ENCODE data around the gene DRP2.

The DRP2 gene

DNA sequence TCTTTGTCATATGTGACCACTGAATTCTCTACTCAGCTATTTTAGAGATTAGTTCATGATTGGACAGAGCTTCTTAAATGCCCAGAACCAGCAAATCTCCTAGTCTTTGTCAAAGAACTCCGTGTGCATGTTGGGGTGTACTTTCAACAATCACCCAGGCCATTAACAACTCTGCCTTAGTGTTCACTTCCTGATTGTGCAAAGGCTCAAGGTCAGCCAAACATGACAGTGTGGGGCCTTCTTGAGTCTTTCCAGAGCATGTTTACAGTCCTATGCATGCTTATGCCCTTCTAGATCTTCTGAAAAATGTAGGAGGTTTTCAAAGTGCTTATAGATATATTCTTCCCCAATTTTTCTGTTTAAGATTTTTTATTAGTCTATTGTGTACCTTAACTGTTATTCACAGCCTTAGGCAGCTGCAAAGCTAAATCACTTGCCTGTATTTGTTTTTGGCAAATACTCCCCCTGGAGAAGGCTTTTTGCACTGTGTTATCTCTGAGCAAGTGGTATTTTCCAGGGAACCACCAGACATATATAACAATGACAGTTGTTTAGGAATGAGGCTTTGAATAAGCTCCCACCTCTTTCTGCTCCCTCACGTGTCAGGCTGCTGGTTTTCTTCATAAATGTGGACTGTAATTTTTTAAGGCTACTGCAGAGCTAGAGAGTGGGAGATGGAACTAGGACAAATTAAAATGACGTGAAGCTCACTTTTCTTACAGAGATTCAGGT is 24.0 kb upstream of the DRP2 start:
- DNase-seq (ENCODE audit: low read depth): no peak

DNA sequence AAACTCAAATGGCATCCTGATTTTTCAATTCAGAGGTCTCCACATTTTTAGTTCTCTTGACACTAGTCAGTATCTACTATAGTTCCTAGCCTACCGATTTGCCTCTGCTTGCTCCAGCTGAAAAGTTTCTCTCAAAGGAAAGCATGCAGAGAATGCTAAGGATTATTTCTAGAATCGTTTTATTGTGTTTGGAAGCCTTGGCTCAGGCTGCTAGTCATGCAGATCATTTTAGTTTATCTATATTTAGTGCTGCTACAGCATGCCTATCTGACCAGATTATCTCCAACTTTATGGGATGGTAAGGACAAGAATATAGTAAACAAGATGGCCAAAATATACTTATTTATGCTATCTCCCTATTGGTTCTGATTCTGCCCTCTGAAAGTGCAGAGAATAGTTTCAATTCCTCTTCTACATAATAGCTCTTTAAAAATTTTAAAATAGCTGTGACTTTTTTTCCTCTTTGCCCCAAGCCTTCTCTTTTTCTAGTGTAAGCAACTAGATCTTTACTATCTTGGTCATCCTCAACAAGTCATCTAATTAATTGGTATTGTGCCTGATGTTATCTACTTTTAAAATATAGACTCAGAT is 15.7 kb upstream of the DRP2 start:
- no peak overlapping the region for H3K4me3 ChIP-seq (ENCODE audit: control insufficient read depth, low read depth, low read length)
- DNase-seq (ENCODE audit: low read depth): no peak
- TF ChIP-seq, protein P1, sequence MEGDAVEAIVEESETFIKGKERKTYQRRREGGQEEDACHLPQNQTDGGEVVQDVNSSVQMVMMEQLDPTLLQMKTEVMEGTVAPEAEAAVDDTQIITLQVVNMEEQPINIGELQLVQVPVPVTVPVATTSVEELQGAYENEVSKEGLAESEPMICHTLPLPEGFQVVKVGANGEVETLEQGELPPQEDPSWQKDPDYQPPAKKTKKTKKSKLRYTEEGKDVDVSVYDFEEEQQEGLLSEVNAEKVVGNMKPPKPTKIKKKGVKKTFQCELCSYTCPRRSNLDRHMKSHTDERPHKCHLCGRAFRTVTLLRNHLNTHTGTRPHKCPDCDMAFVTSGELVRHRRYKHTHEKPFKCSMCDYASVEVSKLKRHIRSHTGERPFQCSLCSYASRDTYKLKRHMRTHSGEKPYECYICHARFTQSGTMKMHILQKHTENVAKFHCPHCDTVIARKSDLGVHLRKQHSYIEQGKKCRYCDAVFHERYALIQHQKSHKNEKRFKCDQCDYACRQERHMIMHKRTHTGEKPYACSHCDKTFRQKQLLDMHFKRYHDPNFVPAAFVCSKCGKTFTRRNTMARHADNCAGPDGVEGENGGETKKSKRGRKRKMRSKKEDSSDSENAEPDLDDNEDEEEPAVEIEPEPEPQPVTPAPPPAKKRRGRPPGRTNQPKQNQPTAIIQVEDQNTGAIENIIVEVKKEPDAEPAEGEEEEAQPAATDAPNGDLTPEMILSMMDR (IDR thresholded peaks at IDR 0.05; ENCODE audit: control insufficient read depth, insufficient read depth, low read depth, low read length, missing control alignments): no peak

More for the DNA sequence above, 24.0 kb upstream of the DRP2 start:
- no peak overlapping the region for H3K4me3 ChIP-seq (ENCODE audit: control insufficient read depth, low read depth, low read length)
- TF ChIP-seq, protein P1 (IDR thresholded peaks at IDR 0.05; ENCODE audit: control insufficient read depth, insufficient read depth, low read depth, low read length, missing control alignments): no peak

DNA sequence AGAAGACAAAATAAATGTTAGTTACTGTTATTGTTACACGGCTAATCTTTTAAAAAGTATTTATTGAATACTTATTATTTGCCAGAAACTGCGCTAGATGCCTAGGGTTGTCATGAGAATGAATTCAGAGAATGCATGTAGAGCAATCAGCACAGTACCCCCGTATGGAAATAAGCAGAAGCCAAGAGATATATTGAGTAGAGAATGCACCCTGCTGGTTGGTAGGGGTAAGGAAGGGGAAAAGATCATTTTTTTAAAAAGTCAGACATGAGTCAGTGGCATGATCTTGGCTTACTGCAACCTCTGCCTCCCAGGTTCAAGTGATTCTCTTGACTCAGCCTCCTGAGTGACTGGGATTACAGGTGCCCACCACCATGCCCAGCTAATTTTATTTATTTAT is 13.1 kb upstream of the DRP2 start:
- TF ChIP-seq, protein P1 (IDR thresholded peaks at IDR 0.05; ENCODE audit: control insufficient read depth, insufficient read depth, low read depth, low read length, missing control alignments): peak; percentile 61
- no peak overlapping the region for H3K4me3 ChIP-seq (ENCODE audit: control insufficient read depth, low read depth, low read length)
- no peak for DNase-seq (ENCODE audit: low read depth)

DNA sequence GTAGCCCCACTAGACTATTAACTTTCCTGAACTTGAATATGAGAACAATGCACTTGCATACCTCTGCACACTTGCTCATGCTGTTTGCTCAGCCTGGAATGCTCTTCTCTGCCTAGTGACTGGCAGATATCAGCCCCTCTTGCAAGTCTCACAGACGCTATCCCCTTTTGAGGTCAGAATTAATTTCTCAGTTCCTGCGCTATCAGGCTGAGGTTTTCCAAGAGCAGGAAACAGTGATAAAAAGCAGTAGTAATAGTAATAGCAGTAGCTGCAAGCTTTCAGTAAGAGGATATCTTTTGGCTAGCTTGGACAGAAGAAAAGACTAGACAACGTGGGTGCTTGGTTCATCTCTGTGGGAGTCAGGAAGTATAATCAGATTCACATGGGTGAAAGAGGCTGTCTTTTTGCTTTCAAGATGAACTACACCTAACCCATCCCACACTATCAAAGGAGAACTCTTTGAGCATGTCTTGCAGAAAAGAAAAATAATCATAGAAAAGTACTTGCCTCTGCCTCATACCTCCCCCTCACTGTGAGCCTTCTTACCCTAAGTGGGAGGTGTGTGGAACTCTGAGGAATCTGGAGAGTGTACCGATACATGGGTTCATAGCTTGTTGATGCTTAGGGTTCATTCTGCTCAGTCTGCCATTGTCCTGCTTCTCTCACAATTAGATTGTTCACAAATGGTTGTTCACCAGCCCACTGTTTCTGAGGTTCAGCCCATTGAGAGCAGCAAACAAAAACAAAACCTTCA is 11.3 kb upstream of the DRP2 start:
- TF ChIP-seq, protein P1 (IDR thresholded peaks at IDR 0.05; ENCODE audit: control insufficient read depth, insufficient read depth, low read depth, low read length, missing control alignments): no peak
- no peak for DNase-seq (ENCODE audit: low read depth)
- H3K4me3 ChIP-seq (ENCODE audit: control insufficient read depth, low read depth, low read length): no peak overlapping the region

DNA sequence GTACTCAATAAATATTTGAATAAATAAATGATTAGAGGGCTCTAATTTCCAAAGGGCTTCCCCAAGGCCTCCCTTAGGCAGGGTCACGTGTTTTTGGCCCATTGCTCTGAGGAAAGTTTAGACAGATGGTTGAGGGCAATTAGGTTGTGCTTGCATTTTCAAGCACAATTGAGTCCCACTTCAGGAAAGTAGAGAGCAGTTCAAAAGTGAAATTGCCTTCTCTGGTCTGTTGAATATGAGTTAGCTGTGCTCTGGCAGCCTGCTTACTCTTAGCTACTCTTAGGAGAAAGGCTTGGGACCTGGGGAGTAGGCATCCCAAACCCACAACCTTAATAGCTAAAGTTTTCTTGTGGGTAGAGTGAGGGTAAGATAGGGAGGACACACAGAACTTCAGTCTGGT is 9.0 kb upstream of the DRP2 start:
- TF ChIP-seq, protein P1 (IDR thresholded peaks at IDR 0.05; ENCODE audit: control insufficient read depth, insufficient read depth, low read depth, low read length, missing control alignments): no peak
- H3K4me3 ChIP-seq (ENCODE audit: control insufficient read depth, low read depth, low read length): no peak overlapping the region
- DNase-seq (ENCODE audit: low read depth): no peak

DNA sequence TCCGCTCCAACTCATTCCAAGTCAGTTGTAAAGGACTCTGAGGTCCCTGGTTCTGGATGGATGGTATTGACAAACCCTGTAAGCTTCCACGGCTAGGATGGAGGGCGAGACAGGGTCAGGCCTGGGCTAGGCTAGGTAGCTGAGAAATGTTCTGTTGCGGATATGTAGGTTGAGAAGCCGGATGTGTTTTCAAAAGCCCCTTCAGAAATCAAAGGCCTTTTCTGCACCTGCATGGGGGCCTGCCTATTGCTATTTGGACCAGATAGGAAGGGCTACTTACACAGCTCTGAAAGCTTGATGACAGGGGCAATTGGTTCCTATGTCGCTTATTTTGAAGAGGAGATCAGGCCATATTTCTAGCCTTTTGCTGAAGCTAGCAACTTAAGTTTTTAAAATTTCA is 1.9 kb upstream of the DRP2 start:
- DNase-seq (ENCODE audit: low read depth): no peak
- H3K4me3 ChIP-seq (ENCODE audit: control insufficient read depth, low read depth, low read length): no peak overlapping the region
- TF ChIP-seq, protein P1 (IDR thresholded peaks at IDR 0.05; ENCODE audit: control insufficient read depth, insufficient read depth, low read depth, low read length, missing control alignments): no peak

Measured in AG09309 (cell line).